Smooth muscle cell (in vitro differentiated cells): ENCODE results near the gene SLC2A10. TPM values are rescaled to one million over a fixed set of nuclear protein-coding genes. Genes with fewer than 3 reads are reported as not detected.

ENCODE experiments used
- DNase-seq: peaks from one replicate; lab custom pipeline; 2025; ENCODE audit not compliant: unreplicated experiment; lab: John Stamatoyannopoulos, UW
- H2AFZ ChIP-seq: fragments of 200-600 bp; sonication (generic); 2 replicates; pipeline ENCODE4 v1.6.0; 2016; ENCODE audit warnings: antibody characterized with exemption, low read depth, mild to moderate bottlenecking
- H3F3A ChIP-seq: fragments of 200-600 bp; sonication (generic); 2 replicates; pipeline ENCODE4 v1.6.0; 2017; ENCODE audit warnings: antibody characterized with exemption, low read depth
- H3K27ac ChIP-seq: fragments of 200-600 bp; sonication (generic); 2 replicates; pipeline ENCODE4 v1.5.1; 2016; ENCODE audit warnings: low read depth, mild to moderate bottlenecking
- H3K27me3 ChIP-seq: fragments of 200-600 bp; sonication (generic); 2 replicates; pipeline ENCODE4 v1.6.1; 2016; ENCODE audit warnings: low read depth, mild to moderate bottlenecking
- H3K36me3 ChIP-seq: fragments of 200-600 bp; sonication (generic); 2 replicates; pipeline ENCODE4 v1.5.1; 2016; ENCODE audit warnings: low read depth
- H3K4me1 ChIP-seq: fragments of 200-600 bp; sonication (generic); 2 replicates; pipeline ENCODE4 v1.5.1; 2016; ENCODE audit warnings: low read depth
- H3K4me2 ChIP-seq: fragments of 200-600 bp; sonication (generic); 2 replicates; pipeline ENCODE4 v1.6.0; 2016; ENCODE audit warnings: mild to moderate bottlenecking
- H3K4me3 ChIP-seq: fragments of 200-600 bp; sonication (generic); 2 replicates; pipeline ENCODE4 v1.5.1; 2016; ENCODE audit warnings: mild to moderate bottlenecking
- H3K79me2 ChIP-seq: fragments of 200-600 bp; sonication (generic); 2 replicates; pipeline ENCODE4 v1.6.0; 2016; ENCODE audit warnings: low read depth, mild to moderate bottlenecking
- H3K9ac ChIP-seq: fragments of 200-600 bp; sonication (generic); 2 replicates; pipeline ENCODE4 v1.6.0; 2016; ENCODE audit warnings: low read depth
- H3K9me3 ChIP-seq: fragments of 200-600 bp; sonication (generic); replicated peaks from 2 replicates; pipeline ENCODE4 v1.5.1; 2016; ENCODE audit warnings: low read depth
- H4K20me1 ChIP-seq: fragments of 200-600 bp; sonication (generic); 2 replicates; pipeline ENCODE4 v1.6.0; 2016; ENCODE audit warnings: low read depth
- CTCF ChIP-seq: fragments of 200-600 bp; sonication (generic); IDR thresholded peaks from 2 replicates; pipeline ENCODE4 v1.5.1; 2017; ENCODE audit warnings: borderline replicate concordance, mild to moderate bottlenecking, antibody characterized with exemption; ENCODE audit not compliant: insufficient read depth, poor library complexity, severe bottlenecking
- WGBS: methylation state at CpG from one replicate; pipeline ENCODE4 v1.1.7; 2016; ENCODE audit warnings: low lambda C conversion rate; 5-methylcytosine and 5-hydroxymethylcytosine counted together
- polyA plus RNA-seq: library from polyadenylated mRNA; unstranded; fragments of >200 nt; fragmentation: Nextera tagmentation; extraction: Ambion mirVana; gene quantifications from 2 replicates; pipeline ENCODE4 v1.2.1, GENCODE V29; 2016
- total RNA-seq: library from RNA; depleted of rRNA; stranded (reverse); fragments of >200 nt; gene quantifications from 2 replicates; pipeline ENCODE4 v1.2.3, GENCODE V29; 2014

SLC2A10 gene
- total and polyA plus RNA-seq, 2 experiments from 2014 or later, result 40.5 to 43.7 TPM

GRCh38 chr20:46710153-46710913 is 884 bp downstream of the SLC2A10 start:
- TF ChIP-seq CTCF, result no peak
- Histone ChIP-seq H3K36me3 (no peaks in the 10 kb centered on the region), H3K9ac (peak overlapping the region; percentile 81), H3K27me3 (no peaks in the 10 kb centered on the region), H3K4me2 (peak overlapping the region; percentile 95), H3K9me3 (no peaks in the 10 kb centered on the region), H3F3A (peaks cover 18% of the 10 kb centered on the region), H3K4me3 (peak overlapping the region; percentile 71), H2AFZ (peak overlapping the region; percentile 98), H3K79me2 (peaks cover 16% of the 10 kb centered on the region), H3K27ac (peak overlapping the region; percentile 72), H4K20me1 (no peaks in the 10 kb centered on the region), H3K4me1 (peaks cover 13% of the 10 kb centered on the region)
- 49% methylated on average over 22 of the region's 22 CpGs for WGBS
- DNase-seq, result no peak

DNA sequence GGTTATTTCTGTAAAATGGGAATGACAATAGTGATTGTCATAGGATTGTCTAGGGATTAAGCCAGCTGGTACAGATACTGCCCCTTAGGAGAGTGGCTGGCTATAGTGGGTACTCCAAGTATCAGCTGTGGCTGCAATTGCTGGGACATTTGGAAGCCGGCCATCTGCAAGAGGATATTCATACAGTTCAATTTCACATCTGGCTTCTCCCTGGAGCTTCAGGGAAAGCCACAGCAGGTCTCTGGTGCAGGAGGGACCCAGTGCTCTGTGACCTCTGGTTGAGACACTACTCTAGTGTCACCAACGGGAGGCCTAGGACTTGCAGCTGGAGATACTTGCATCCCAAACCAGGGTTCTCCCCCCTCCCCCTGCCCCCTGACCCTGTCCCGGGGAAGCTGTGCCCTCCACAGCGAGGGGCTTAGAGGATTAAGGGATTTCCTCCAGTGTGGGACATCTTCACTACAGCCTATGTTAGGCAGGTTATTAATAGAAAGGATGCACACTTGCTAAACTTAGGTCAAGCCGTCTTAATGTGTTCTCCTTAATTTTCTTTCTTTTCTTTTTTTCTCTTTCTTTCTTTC is 2.7 kb downstream of the SLC2A10 start:
- no peak overlapping the region for H2AFZ ChIP-seq
- no peak overlapping the region for H3K4me2 ChIP-seq
- DNase-seq, result no peak
- H3F3A ChIP-seq, result peaks cover 9% of the 10 kb centered on the region
- no peak for TF ChIP-seq CTCF
- no peaks in the 10 kb centered on the region for H4K20me1 ChIP-seq
- peaks cover 16% of the 10 kb centered on the region for H3K79me2 ChIP-seq
- no peak overlapping the region for H3K27ac ChIP-seq
- H3K27me3 ChIP-seq, result no peaks in the 10 kb centered on the region
- no peaks in the 10 kb centered on the region for H3K9me3 ChIP-seq
- H3K4me3 ChIP-seq, result no peak overlapping the region
- 53% methylated on average over 5 of the region's 5 CpGs for WGBS
- H3K4me1 ChIP-seq, result peaks cover 13% of the 10 kb centered on the region
- H3K9ac ChIP-seq, result no peak overlapping the region
- no peaks in the 10 kb centered on the region for H3K36me3 ChIP-seq

- Histone ChIP-seq H3K4me3 (no peak overlapping the region), H4K20me1 (no peaks in the 10 kb centered on the region), H3K4me2 (no peak overlapping the region), H3K4me1 (peaks cover 8% of the 10 kb centered on the region), H3K79me2 (peaks cover 16% of the 10 kb centered on the region), H3K9me3 (no peaks in the 10 kb centered on the region), H2AFZ (no peak overlapping the region), H3K9ac (no peak overlapping the region), H3K27ac (no peak overlapping the region), H3K36me3 (no peaks in the 10 kb centered on the region), H3F3A (peaks cover 1% of the 10 kb centered on the region), H3K27me3 (no peaks in the 10 kb centered on the region)
- DNase-seq, result no peak
- no peak for TF ChIP-seq CTCF
- 97% methylated on average over 15 of the region's 15 CpGs for WGBS
These were observed 4.7 kb downstream of the SLC2A10 start for GRCh38 chr20:46713957-46714834.
